ENCODE results near the gene PRPF6. TPM values are rescaled to one million over a fixed set of nuclear protein-coding genes. Genes with fewer than 3 reads are reported as not detected.

Gene PRPF6
- polyA plus RNA-seq, 1 experiment, result 52.3 TPM

GRCh38 chr20:64052987-64053840 is 72.3 kb downstream of the PRPF6 start:
- TF ChIP-seq CTCF (IDR thresholded peaks at IDR 0.05; ENCODE audit: insufficient read depth, low read depth, low read length), result no peak
- ChIA-PET CTCF (interaction anchor here (2.0 to 8.0 kb wide), 3 partner anchors 9 to 13 kb away, joined by 5 to 76 read pairs (median 7); partner anchors contain the start of gene TCEA2), POLR2A (no interaction called here)
- no peak for DNase-seq (ENCODE audit: low read depth)
- H3K36me3 ChIP-seq (ENCODE audit: control insufficient read depth, insufficient read depth, low read length), result no peaks in the 10 kb centered on the region
- H3K27me3 ChIP-seq (ENCODE audit: control insufficient read depth, insufficient read depth, low read length), result peaks cover 12% of the 10 kb centered on the region; the same call in 1 of the 2 replicates
- H3K4me3 ChIP-seq (ENCODE audit: low read depth, low read length), result no peak overlapping the region

- Histone ChIP-seq H3K4me3 (ENCODE audit: low read depth, low read length) (no peak overlapping the region), H3K27me3 (ENCODE audit: control insufficient read depth, insufficient read depth, low read length) (peaks cover 10% of the 10 kb centered on the region; the same call in 1 of the 2 replicates), H3K36me3 (ENCODE audit: control insufficient read depth, insufficient read depth, low read length) (no peaks in the 10 kb centered on the region)
- 0 out of 2 replicates have a peak, but pooled peaks have one; percentile 15 for TF ChIP-seq CTCF (IDR thresholded peaks at IDR 0.05; ENCODE audit: insufficient read depth, low read depth, low read length)
- ChIA-PET CTCF (interaction anchor here (1.0 to 8.0 kb wide), 4 partner anchors 8 to 30 kb away, joined by 3 to 76 read pairs (median 6); partner anchors contain the start of genes LKAAEAR1 and TCEA2), POLR2A (no interaction called here)
- DNase-seq (ENCODE audit: low read depth), result no peak
These were observed 73.1 kb downstream of the PRPF6 start for GRCh38 chr20:64053841-64054661.

GRCh38 chr20:64055396-64055892 is 74.5 kb downstream of the PRPF6 start:
- ChIA-PET CTCF (interaction anchor here (8.0 kb wide), 1 partner anchor 15 kb away, joined by 76 read pairs; no protein-coding TSS in a partner anchor), POLR2A (no interaction called here)
- no peak overlapping the region for H3K4me3 ChIP-seq (ENCODE audit: low read depth, low read length)
- H3K27me3 ChIP-seq (ENCODE audit: control insufficient read depth, insufficient read depth, low read length), result peaks cover 9% of the 10 kb centered on the region; the same call in 1 of the 2 replicates
- DNase-seq (ENCODE audit: low read depth), result no peak
- no peaks in the 10 kb centered on the region for H3K36me3 ChIP-seq (ENCODE audit: control insufficient read depth, insufficient read depth, low read length)
- TF ChIP-seq CTCF (IDR thresholded peaks at IDR 0.05; ENCODE audit: insufficient read depth, low read depth, low read length), result no peak

GRCh38 chr20:64055893-64056638 is 75.1 kb downstream of the PRPF6 start:
- ChIA-PET CTCF (interaction anchor here (1.4 to 8.0 kb wide), 2 partner anchors 16 to 76 kb away, joined by 20 to 76 read pairs; partner anchors contain the start of genes PRPF6 and SAMD10), POLR2A (no interaction called here)
- Histone ChIP-seq H3K4me3 (ENCODE audit: low read depth, low read length) (no peak overlapping the region), H3K36me3 (ENCODE audit: control insufficient read depth, insufficient read depth, low read length) (no peaks in the 10 kb centered on the region), H3K27me3 (ENCODE audit: control insufficient read depth, insufficient read depth, low read length) (peaks cover 7% of the 10 kb centered on the region; the same call in 1 of the 2 replicates)
- TF ChIP-seq CTCF (IDR thresholded peaks at IDR 0.05; ENCODE audit: insufficient read depth, low read depth, low read length), result no peak
- no peak for DNase-seq (ENCODE audit: low read depth)
